GM12892 (cell line): Measurements from ENCODE around the gene SDHB.

Experiments used
- POLR2A ChIP-seq: IDR thresholded peaks from 2 replicates; pipeline ENCODE4 v1.6.1; 2011; ENCODE audit warnings: low read depth, low read length, control low read depth
- POLR2AphosphoS5 ChIP-seq: IDR thresholded peaks from 2 replicates; pipeline ENCODE4 v1.6.1; 2011; ENCODE audit warnings: low read depth, low read length, control low read depth
- TAF1 ChIP-seq: IDR thresholded peaks from 2 replicates; pipeline ENCODE4 v1.6.1; 2011; ENCODE audit warnings: low read depth, mild to moderate bottlenecking, control low read depth, low read length, borderline replicate concordance

DNA sequence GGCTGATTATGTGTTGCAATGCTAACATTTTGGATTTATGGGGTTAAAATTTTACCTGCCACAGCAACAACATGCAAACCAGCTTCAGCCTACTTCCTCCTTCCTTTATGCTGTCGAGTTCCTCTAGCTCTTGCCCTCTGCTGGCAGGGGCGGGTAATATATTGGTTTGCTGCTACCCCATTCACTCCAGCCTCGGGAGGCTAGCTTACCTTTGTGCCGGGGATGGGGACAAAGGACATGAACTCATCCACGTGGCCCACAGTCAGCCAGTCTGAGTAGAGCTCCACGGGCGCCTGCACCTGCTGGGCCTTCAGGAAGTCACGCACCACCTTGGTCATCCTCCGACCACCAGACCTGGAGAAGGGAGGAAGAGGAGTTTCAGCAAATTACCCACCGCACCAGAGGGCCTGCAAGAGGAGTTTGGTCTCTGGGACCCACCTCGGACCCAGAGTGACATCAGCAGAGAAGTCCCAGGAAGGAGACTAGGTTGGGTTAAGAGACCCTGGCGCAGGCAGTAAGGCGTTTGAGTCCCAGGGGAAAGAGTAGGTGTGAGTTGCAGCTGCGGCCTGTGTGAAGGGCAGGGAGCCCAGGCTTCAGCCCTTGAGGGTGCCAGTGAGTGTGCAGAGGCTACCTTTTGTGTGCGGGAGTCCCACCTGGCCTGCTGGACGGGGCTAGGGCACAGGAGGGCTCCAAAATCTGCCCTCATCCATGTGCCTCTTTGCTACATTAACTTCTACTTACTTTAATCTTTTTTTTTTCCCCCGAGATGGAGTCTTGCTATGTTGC is 21.8 kb upstream of the SDHB start:
- TF ChIP-seq POLR2A (no peak), POLR2AphosphoS5 (no peak), TAF1 (no peak)
